Calu3 (cell line): Measurements from ENCODE around the gene EFCAB6. TPM values are rescaled to one million over a fixed set of nuclear protein-coding genes. Genes with fewer than 3 reads are reported as not detected.

Source experiments
- BruUV-seq: library from RNA; stranded (reverse); fragments of 400-500 nt; replicated peaks from 2 replicates; lab custom pipeline; 2021; lab: Mats Ljungman, UMichigan
- CTCF ChIA-PET: fragments of 300-600 bp; sonication (Branson Sonifier 250); formaldehyde crosslinking; loops from one replicate; lab custom pipeline; 2022; ENCODE audit warnings: antibody characterized with exemption; lab: Charles Lee
- DNase-seq: peaks from one replicate; pipeline ENCODE4 v3.0.0; 2022
- H3K27ac Mint-ChIP-seq: one replicate; pipeline ENCODE4 v1.8.0; 2022; ENCODE audit warnings: mixed read lengths; ENCODE audit not compliant: unreplicated experiment
- H3K27me3 Mint-ChIP-seq: one replicate; pipeline ENCODE4 v1.8.0; 2022; ENCODE audit warnings: mixed read lengths; ENCODE audit not compliant: unreplicated experiment
- H3K36me3 Mint-ChIP-seq: one replicate; pipeline ENCODE4 v1.8.0; 2022; ENCODE audit warnings: mild to moderate bottlenecking, moderate library complexity, mixed read lengths; ENCODE audit not compliant: insufficient read depth, unreplicated experiment
- H3K4me1 Mint-ChIP-seq: one replicate; pipeline ENCODE4 v1.8.0; 2022; ENCODE audit warnings: mild to moderate bottlenecking, low read depth, mixed read lengths; ENCODE audit not compliant: unreplicated experiment
- H3K4me3 Mint-ChIP-seq: one replicate; pipeline ENCODE4 v1.8.0; 2022; ENCODE audit warnings: mild to moderate bottlenecking, low read depth, moderate library complexity, mixed read lengths; ENCODE audit not compliant: unreplicated experiment
- H3K9me3 Mint-ChIP-seq: one replicate; pipeline ENCODE4 v1.8.0; 2022; ENCODE audit warnings: low read depth, mixed read lengths; ENCODE audit not compliant: unreplicated experiment
- CTCF ChIP-seq: fragments of 200-600 bp; IDR thresholded peaks from one replicate; pipeline ENCODE4 v1.8.0; 2022; ENCODE audit warnings: antibody characterized with exemption; ENCODE audit not compliant: unreplicated experiment
- intact Hi-C: fragments of 100-400 bp; cut with micrococcal nuclease; formaldehyde crosslinking; loops from one replicate; pipeline ENCODE4 v1.10.0; 2022; ENCODE audit not compliant: unreplicated experiment
- total RNA-seq: library from RNA; stranded (reverse); gene quantifications from 2 replicates; pipeline ENCODE4 v1.2.3, GENCODE V29; 2022

The EFCAB6 gene
- total RNA-seq, 1 experiment from 2014 or later = 2.2 TPM

DNA sequence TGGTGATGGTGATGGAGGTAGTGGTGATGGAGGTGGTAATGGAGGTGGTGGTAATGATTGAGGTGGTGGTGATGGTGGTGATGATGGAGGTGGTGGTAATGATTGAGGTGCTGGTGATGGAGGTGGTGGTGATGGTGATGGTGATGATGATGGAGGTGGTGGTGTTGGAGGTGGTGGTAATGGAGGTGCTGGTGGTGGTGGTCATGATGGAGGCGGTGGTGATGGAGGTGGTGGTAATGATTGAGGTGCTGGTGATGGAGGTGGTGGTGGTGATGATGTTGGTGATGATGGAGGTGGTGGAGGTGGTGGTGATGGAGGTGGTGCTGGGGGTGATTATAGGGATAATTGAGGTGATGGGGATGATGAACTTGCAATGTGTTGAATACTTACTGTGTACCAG is 320.4 kb downstream of the EFCAB6 start:
- no TSS peak for BruUV-seq
- H3K27me3 Mint-ChIP-seq = peaks cover 34% of the 10 kb centered on the region
- H3K4me3 Mint-ChIP-seq = no peak overlapping the region
- DNase-seq = no peak
- H3K27ac Mint-ChIP-seq = no peak overlapping the region
- H3K4me1 Mint-ChIP-seq = no peaks in the 10 kb centered on the region
- H3K36me3 Mint-ChIP-seq = no peaks in the 10 kb centered on the region
- CTCF ChIA-PET = no interaction called here
- peaks cover 7% of the 10 kb centered on the region for H3K9me3 Mint-ChIP-seq
- intact Hi-C loops = no loop called here
- TF ChIP-seq CTCF = no peak

DNA sequence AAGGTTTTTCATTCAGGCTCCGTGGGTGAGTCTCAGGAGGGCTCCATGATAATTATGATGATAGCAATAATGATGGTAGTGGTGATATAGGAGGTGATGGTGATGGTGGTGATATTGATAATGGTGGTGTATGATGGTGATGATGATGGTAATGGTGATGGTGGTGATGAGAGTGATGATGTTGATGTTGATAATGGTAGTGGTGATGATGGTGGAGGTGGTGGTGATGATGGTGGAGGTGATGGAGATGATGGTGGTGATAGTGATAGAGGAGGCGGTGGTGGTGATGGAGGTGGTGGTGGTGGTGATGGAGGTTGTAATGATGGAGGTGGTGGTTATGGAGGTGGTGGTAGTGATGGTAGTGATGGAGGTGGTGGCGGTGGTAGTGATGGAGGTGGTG is 320.9 kb downstream of the EFCAB6 start:
- no TSS peak for BruUV-seq
- peaks cover 34% of the 10 kb centered on the region for H3K27me3 Mint-ChIP-seq
- no peak for TF ChIP-seq CTCF

DNA sequence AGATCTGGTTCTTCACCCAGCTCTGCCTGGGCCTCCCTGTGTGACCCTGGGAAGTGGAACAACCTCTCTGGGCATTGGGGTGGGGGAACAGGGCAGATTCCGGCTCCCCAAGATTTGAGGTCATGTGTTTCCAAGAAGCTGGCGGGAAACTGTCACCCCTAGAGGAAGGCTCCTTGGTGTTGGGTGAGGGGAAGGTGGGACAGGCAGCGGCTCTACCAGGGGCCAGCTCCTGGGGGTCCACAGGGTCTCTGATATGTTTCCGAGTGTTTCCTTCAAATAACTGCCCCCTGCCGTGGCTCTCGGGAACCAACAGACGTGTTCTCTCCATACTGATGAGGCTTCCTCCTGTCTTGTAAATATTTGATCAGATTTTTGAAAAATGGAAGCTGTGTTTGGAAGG is 321.8 kb downstream of the EFCAB6 start:
- DNase-seq = no peak
- no peaks in the 10 kb centered on the region for H3K36me3 Mint-ChIP-seq
- no TSS peak for BruUV-seq
- peaks cover 34% of the 10 kb centered on the region for H3K27me3 Mint-ChIP-seq
- no peak overlapping the region for H3K27ac Mint-ChIP-seq
- CTCF ChIA-PET = no interaction called here
- TF ChIP-seq CTCF = no peak
- H3K4me3 Mint-ChIP-seq = no peak overlapping the region
- H3K4me1 Mint-ChIP-seq = no peaks in the 10 kb centered on the region
- H3K9me3 Mint-ChIP-seq = peaks cover 7% of the 10 kb centered on the region
- intact Hi-C loops = no loop called here

More for the DNA sequence above, 320.9 kb downstream of the EFCAB6 start:
- DNase-seq = no peak
- peaks cover 7% of the 10 kb centered on the region for H3K9me3 Mint-ChIP-seq
- no peak overlapping the region for H3K27ac Mint-ChIP-seq
- no peaks in the 10 kb centered on the region for H3K36me3 Mint-ChIP-seq
- intact Hi-C loops = no loop called here
- H3K4me3 Mint-ChIP-seq = no peak overlapping the region
- H3K4me1 Mint-ChIP-seq = no peaks in the 10 kb centered on the region
- CTCF ChIA-PET = no interaction called here

DNA sequence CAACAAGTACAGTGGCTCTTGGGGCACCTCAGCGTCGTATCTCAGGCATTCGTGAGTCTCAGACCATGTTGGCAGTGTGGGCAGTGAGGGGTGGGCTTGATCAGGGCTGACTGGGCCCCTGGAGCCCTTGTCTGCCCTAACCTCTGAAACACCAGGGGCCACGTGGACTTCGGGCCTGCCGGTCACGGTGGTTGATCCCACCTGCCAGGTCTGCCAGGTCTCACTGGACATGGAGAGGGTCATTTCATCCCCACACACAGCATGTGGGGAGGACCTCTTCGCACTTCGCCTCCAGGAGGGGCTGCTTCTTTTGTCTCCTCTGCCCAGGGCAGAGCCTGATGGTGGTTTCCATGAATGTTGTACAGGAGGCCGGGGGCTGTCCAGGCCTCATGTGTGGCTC is 323.2 kb downstream of the EFCAB6 start:
- BruUV-seq = no TSS peak
- intact Hi-C loops = no loop called here
- no peaks in the 10 kb centered on the region for H3K36me3 Mint-ChIP-seq
- CTCF ChIA-PET = no interaction called here
- H3K4me3 Mint-ChIP-seq = no peak overlapping the region
- H3K27me3 Mint-ChIP-seq = peaks cover 34% of the 10 kb centered on the region
- H3K9me3 Mint-ChIP-seq = peaks cover 4% of the 10 kb centered on the region
- no peak overlapping the region for H3K27ac Mint-ChIP-seq
- H3K4me1 Mint-ChIP-seq = no peaks in the 10 kb centered on the region
- no peak for DNase-seq
- no peak for TF ChIP-seq CTCF
